Testis (tissue), 2 donors: ENCODE measurements around the gene CNIH3.

Experiments
- POLR2A ChIP-seq: fragments of 450-650 bp; IDR thresholded peaks from one replicate; pipeline ENCODE4 v1.6.1; 2017; ENCODE audit warnings: antibody characterized with exemption, mild to moderate bottlenecking, moderate library complexity
- TF ChIP-seq, protein P1 (sequence below), 3 experiments: fragments of 450-650 bp in 2 of 3; fragments of 200-600 bp in 1 of 3; sonication (generic) in 1 of 3; IDR thresholded peaks; one replicate each; pipeline ENCODE4 v1.5.1; 2016 to 2019; ENCODE audit warnings: antibody characterized with exemption in 3 of 3, mild to moderate bottlenecking in 2 of 3, moderate library complexity in 1 of 3

DNA sequence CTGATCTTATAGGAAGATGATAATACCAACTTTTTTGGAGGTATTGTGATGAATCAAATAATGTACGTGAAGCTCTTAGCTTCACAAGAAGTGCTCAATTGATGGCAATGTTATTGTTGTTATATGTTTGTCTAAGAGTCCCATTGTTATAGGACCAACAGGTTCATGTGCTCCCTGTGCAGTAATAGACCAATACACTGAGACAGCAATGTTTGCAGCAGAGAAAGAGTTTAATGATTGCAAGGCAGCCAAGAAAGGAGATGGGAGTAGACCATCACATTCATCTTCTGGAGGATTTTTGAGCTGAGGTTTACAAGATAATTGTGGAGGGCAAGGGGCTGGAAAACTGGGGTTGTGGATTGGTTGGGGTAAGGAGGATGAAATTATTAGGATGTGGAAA, 143.0 kb downstream of the CNIH3 start:
- TF ChIP-seq, protein P1, sequence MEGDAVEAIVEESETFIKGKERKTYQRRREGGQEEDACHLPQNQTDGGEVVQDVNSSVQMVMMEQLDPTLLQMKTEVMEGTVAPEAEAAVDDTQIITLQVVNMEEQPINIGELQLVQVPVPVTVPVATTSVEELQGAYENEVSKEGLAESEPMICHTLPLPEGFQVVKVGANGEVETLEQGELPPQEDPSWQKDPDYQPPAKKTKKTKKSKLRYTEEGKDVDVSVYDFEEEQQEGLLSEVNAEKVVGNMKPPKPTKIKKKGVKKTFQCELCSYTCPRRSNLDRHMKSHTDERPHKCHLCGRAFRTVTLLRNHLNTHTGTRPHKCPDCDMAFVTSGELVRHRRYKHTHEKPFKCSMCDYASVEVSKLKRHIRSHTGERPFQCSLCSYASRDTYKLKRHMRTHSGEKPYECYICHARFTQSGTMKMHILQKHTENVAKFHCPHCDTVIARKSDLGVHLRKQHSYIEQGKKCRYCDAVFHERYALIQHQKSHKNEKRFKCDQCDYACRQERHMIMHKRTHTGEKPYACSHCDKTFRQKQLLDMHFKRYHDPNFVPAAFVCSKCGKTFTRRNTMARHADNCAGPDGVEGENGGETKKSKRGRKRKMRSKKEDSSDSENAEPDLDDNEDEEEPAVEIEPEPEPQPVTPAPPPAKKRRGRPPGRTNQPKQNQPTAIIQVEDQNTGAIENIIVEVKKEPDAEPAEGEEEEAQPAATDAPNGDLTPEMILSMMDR (IDR thresholded peaks at IDR 0.05) = no peak
- no peak for TF ChIP-seq POLR2A
